ENCODE data around the gene XPOT.

XPOT gene

DNA sequence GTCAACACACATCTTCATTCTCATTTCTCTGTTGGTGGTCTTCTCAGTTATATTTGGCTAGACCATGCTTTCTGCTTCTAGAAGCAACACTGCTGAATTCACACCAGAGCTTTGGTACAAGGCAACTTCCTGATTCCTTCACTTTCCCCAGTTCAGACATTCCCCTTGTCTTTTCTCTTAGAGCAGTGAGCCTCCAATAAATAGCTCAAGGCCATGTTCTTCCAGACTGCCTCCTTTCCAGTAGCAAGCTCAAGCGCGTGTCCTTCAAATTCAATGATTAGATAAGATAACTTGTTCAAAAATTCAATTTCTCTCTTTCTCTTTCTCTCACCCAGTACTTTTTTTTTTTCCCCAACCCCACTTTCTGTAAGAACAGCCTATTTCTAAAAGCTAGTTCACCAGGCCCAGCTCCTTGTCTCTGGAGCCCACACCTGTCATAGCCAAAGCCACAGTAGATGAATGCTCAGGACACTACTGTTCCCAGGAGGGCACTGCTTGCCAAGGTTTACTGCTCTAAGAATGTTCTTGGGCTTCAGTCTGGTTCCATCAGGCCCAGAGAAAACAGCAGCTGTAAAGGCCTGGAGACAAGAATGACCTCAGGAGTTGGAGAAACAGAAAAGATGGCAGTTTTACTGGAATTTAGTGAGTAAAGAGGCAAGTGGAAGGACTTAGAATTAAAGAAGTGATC, 65.4 kb downstream of the XPOT start:
- no peak for DNase-seq

DNA sequence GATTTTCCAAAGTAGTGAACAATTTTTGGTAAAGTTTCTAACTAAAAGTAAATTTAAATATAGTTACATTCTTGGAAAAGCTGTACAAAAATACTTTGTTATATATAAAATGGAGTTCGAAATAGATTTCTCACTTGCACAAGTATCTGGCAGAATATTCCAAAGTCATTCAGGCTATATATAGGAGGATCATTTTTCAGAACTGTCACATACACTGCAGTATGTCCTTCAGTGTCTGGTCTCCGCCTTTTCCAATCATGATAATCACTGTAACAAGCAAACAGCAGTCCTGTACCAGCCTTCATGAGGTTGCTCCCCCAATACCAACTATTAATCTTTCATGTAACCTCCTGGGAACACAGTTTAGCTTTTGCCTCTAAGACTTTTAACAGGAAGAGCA, 66.3 kb downstream of the XPOT start:
- no peak for DNase-seq

DNA sequence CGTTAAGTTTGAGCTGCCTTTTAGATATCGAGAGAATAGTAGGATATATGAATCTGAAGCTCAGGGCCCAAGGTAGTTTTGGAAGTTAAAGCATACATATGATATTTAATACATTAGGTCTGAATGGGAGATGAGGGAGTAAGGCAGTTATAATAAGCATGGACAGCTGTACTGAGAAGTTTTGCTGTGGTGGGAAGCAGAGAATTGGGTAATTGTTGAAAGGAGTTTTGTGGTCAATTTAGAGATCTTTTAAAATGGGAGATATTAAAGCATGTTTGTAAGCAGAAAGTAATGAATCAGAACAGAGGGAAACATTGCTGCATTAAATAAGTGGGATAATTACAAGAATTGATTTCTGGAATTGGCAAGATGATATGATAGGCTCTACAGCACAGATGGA, 69.0 kb downstream of the XPOT start:
- no peak for DNase-seq

DNA sequence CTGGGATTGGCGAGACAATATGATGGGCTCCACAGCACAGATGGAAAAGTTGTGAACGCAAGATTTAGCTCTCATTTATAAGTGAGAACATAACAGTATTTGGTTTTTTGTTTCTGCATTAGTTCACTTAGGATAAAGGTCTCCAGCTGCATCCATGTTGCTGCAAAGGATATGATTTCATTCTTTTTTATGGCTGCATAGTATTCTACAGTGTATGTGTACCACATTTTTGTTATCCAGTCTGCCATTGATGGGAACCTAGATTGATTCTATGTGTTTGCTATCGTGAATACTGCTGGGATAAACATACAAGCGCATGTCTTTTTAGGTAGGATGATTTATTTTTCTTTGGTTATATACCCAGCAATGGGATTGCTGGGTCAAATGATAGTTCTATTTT, 71.3 kb downstream of the XPOT start:
- DNase-seq, result no peak

DNA sequence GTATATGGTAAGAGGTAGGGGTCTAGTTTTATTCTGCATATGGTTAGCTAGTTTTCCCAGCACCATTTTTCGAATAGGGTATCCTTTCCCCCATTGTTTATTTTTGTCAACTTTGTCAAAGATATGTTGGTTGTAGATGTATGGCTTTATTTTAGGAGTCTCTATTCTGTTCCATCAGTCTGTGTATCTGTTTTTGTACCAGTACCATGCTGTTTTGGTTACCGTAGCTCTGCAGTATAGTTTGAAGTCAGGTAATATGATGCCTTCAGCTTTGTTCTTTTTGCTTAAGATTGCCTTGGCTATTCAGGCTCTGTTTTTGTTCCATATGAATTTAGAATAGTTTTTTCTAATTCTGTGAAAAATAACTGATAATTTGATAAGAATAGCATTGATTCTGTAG, 72.7 kb downstream of the XPOT start:
- DNase-seq, result no peak

DNA sequence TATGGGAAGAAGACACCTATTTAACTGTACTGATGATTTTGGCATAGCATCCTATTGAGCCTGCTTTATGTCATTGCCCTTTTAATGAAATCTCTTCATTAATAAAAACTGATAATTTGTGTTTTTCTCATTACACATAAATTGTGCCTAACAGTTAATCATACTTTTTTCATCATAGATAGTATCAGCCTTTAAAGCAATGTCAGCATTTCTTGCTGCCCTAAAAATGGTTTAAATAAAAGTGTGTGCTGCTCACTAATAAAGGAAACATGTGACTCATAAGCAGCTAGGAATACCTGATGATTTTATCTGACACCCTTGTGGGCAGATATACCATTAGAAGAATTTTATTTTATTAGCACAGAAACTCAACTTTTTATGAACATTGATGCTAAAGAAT, 74.5 kb downstream of the XPOT start:
- no peak for DNase-seq

DNA sequence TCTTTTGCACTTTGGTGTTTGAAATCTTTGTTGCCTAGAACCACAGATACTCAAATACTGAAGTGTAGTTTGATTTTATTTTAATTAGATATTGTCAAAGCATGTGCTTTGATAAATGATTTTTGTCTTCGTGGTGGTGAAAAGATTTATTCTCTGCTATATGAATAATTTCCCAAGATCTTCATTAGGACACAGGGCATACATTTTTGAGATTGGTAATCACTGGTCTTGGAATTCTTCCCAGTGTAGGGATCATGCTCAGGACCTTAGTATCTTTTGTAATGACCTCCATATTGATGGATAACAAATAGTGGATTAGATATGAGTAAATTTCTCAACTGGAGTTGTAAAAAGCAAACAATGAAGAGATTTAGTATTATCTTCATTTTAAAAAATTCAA, 76.0 kb downstream of the XPOT start:
- no peak for DNase-seq

DNA sequence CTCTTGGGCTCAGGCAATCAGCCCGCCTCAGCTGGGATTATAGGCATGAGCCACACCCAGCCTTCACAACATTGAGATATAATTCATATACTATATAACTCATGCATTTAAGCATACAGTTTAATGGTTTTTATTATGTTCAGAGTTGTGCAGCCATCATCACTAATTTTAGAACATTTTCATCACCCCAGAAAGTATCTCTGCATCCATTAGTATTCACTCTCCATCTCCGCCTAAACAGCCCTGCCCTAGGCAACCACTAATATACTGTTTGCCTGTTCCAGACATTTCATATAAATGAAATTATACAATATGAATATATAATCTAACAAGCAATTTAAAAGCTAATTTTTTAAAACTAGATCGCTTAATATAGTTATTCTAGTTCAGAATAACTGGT, 82.5 kb downstream of the XPOT start:
- DNase-seq, result no peak

DNA sequence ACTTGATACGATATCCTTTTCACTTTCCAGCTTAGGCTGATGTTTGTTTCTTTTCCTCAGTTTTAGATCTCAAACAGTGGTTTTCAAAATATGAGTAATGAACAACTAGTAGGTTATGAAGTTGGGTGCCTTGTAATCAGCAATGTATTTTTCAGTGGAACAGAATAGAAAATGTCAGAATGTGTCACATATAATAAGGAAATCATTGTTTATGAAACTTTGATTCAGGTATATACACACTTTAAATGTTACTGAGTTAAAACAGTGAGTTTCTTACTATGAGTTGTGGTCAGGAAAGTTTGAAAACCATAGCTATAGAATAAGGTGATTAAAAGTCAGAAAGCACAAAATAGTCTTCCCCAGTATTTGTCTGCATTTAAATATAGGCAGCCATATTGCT, 87.5 kb downstream of the XPOT start:
- DNase-seq, result no peak

DNA sequence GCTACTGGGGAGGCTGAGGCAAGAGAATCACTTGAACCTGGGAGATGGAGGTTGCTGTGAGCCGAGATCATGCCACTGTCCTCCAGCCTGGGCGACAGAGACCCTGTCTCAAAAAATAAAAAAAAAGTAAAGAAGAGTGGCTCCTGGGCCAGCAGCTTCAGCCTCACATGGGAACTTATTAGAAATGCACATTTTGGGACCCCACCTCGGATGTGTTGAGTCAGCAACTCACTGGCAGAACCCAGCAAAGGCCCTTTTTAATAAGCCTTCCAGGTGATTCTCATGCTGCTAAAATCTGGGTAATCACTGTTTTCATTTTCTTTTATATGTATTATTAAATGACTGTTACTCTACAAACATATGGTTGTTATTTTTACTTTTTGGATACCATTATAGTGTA, 89.3 kb downstream of the XPOT start:
- no peak for DNase-seq

DNA sequence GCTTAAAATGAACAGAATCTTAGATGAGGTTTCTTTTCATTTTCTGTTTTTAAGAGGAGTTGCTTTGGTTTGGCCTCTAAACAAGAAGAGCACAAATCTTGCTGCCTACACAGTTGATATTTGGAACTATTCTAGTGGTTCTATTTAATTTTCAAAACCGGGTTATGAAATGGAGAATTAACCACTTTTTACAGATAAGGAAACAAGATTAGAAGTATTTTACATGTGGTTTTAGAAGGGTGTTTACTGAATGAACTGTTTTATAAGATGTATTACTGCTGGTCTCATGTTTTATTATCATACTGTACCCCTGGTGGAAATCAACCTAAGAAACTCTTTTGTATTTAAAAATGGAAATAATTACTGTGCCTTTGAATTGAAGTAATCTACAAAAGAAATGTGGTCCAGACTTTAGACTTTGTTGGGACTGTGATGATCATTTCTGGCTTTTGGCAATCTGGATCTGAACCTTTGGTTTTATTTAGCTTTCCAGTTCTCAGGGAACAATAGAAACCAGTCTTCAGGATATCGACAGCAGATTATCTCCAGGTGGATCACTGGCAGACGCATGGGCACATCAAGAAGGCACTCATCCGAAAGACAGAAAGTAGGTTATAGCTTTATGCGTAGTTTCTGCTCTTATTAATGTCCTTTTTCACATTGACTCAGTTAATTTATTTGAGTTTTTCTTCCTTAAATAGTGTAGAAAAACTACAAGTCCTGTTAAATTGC, 91.0 kb downstream of the XPOT start:
- no peak for DNase-seq

DNA sequence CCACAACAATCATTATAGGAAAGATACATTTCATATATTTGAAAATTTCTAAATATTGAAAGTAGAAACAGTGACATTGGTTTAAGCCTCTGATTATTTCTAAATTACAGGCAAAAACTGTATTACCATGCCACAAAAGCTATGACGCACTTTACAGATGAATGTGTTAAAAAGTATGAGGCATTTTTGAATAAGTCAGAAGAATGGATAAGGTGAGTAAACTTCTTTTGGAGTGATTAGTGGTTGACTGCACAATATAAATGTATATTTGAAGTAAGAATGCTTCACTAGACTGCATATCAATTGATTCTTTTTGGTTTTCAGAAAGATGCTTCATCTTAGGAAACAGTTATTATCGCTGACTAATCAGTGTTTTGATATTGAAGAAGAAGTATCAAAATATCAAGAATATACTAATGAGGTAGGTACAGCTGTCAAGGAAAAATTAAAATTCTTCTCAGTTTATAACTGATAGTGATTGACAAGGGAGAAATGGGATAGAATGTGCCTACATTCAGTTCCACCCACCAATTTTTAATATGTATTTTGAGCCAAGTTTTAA, 92.7 kb downstream of the XPOT start:
- DNase-seq, result no peak

DNA sequence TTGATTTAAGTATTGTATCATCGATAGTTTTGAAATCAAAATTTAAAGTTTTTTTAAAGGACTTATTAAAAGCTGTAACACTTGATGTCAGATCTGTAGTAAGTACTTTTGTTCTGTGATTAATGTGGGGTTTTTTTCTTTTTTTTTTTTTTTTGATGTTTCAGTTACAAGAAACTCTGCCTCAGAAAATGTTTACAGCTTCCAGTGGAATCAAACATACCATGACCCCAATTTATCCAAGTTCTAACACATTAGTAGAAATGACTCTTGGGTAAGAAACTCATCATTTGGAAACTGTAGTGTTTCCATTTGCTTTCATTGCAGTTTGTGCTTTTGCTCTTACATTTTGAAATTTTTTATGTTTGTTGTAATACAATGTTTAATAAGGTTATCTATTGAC, 93.3 kb downstream of the XPOT start:
- no peak for DNase-seq

DNA sequence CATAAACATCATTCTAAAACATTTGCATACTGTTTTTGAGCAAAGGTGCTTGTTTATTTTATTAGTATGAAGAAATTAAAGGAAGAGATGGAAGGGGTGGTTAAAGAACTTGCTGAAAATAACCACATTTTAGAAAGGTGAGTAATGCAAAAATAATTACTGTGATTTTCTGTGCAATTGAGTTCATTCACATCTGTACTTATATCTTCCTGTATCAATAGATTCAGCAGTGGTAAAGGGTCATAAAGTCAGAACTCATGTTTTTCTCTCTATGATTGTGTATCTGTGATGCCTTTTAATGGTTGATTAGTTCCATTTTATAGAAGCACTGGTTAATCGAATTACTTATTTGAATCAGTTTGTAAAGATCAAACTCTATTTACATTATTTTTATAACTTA, 93.7 kb downstream of the XPOT start:
- DNase-seq, result no peak

DNA sequence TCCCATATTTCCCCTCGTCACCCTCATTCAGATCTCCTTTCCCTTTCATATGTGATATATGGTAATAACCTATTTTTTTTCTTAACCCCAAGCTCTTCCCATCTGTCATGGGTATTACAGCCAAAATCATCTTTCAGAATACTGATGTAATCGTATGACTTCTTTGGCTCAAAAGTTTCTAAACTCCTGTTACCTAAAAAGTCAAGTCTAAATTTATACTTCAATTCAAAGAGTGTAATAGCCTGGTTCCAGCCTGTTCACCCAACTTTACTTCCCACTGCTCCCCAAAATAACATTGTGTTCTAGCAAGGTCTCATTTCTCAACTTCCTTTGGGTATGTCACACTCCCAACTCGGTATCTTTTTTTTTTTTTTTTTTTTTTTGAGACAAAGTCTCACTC, 96.2 kb downstream of the XPOT start:
- no peak for DNase-seq

Data from NCI-H748 treated with DMSO at 0.1 percent for 48 hours (cell line).